ENCODE measurements around the gene GALR1.
A peak's percentile ranks its signal among the peaks of the same experiment; 100 is the strongest.
"Not testable (repeated sequence)": the region's sequence is repeated elsewhere in the genome, so short reads cannot be mapped to it uniquely, and the experiment has no call there.

The GALR1 gene
- 0 to 0.10 (median 0.02) reads per million in 18 experiments for total RNA-seq

GRCh38 chr18:77249569-77250500 is at the start of gene GALR1:
Gene GALR1, plus strand, starts transcription at chr18:77249848. Its CDS starts 701 bp downstream, at chr18:77250549.
- no peak for DNase-seq

- DNase-seq = no peak
These were observed 48.1 kb upstream of the GALR1 start for GRCh38 chr18:77201506-77201905.

GRCh38 chr18:77202329-77202728 is 47.3 kb upstream of the GALR1 start:
- DNase-seq = no peak

- DNase-seq = no peak
These were observed 46.6 kb upstream of the GALR1 start for GRCh38 chr18:77203071-77203470.

GRCh38 chr18:77203851-77204250 is 45.8 kb upstream of the GALR1 start:
- no peak for DNase-seq

- no peak for DNase-seq
These were observed 43.9 kb upstream of the GALR1 start for GRCh38 chr18:77205769-77206168.

- no peak for DNase-seq
These were observed 42.8 kb upstream of the GALR1 start for GRCh38 chr18:77206676-77207374.

- DNase-seq = peak; percentile 74 to 78
These were observed 42.1 kb upstream of the GALR1 start for GRCh38 chr18:77207540-77207939.

- DNase-seq = peak; percentile 76 to 82
These were observed 40.7 kb upstream of the GALR1 start for GRCh38 chr18:77208964-77209363.

GRCh38 chr18:77209587-77209986 is 40.1 kb upstream of the GALR1 start:
- DNase-seq = peak; percentile 29 to 44

- DNase-seq = no peak
These were observed 39.4 kb upstream of the GALR1 start for GRCh38 chr18:77210249-77210648.

- no peak for DNase-seq
These were observed 31.0 kb upstream of the GALR1 start for GRCh38 chr18:77218642-77219041.

GRCh38 chr18:77220726-77221125 is 28.9 kb upstream of the GALR1 start:
- no peak for DNase-seq

GRCh38 chr18:77222464-77222863 is 27.2 kb upstream of the GALR1 start:
- DNase-seq = no peak

- DNase-seq = no peak
These were observed 26.4 kb upstream of the GALR1 start for GRCh38 chr18:77223221-77223639.

GRCh38 chr18:77223653-77224052 is 26.0 kb upstream of the GALR1 start:
- peak; percentile 19 to 59 for DNase-seq

- no peak for DNase-seq
These were observed 19.0 kb upstream of the GALR1 start for GRCh38 chr18:77230645-77231044.

GRCh38 chr18:77234504-77235365 is 14.9 kb upstream of the GALR1 start:
- no peak for DNase-seq

GRCh38 chr18:77239285-77239684 is 10.4 kb upstream of the GALR1 start:
- not testable (repeated sequence) for DNase-seq

GRCh38 chr18:77248873-77249568 is 627 bp upstream of the GALR1 start:
- DNase-seq = peak in 1 of 2 donors; percentile 27

- no peak for DNase-seq
These were observed 865 bp downstream of the GALR1 start for GRCh38 chr18:77250501-77250925.
